ENCODE data around the gene IGF2R.

GRCh38 chr6:160077024-160077423 lies 108.1 kb downstream of the IGF2R start:
- no peak for TF ChIP-seq CTCF (IDR thresholded peaks at IDR 0.05)
- TF ChIP-seq POLR2AphosphoS5 (IDR thresholded peaks at IDR 0.05): no peak

Measured in stomach (tissue), 4 donors.